OCI-LY3 (cell line): ENCODE measurements around the gene GNAO1.

ENCODE experiments used
- H2AFZ ChIP-seq: fragments of 200-600, 300-600 bp; shearing (Covaris generic); 2 replicates; pipeline ENCODE4 v1.6.0; 2014; ENCODE audit warnings: antibody characterized with exemption, low read depth, low read length
- H3K27ac ChIP-seq: fragments of 200-600, 300-600 bp; sonication (generic); 2 replicates; pipeline ENCODE4 v1.5.1; 2014; ENCODE audit warnings: mild to moderate bottlenecking, low read length, moderate library complexity, mixed read lengths
- H3K27me3 ChIP-seq: fragments of 200-600, 300-600 bp; sonication (generic); 2 replicates; pipeline ENCODE4 v1.6.1; 2014; ENCODE audit warnings: low read depth, low read length, mixed read lengths
- H3K36me3 ChIP-seq: fragments of 200-600, 300-600 bp; sonication (generic); replicated peaks from 2 replicates; pipeline ENCODE3; 2014; ENCODE audit warnings: low read depth, low read length, mixed read lengths
- H3K4me1 ChIP-seq: fragments of 300-600, 200-600 bp; sonication (generic); 2 replicates; pipeline ENCODE4 v1.6.1; 2014; ENCODE audit warnings: low read length, mixed read lengths
- H3K4me2 ChIP-seq: fragments of 200-600, 300-600 bp; sonication (generic); 2 replicates; pipeline ENCODE4 v1.6.1; 2014; ENCODE audit warnings: low read length, mixed read lengths
- H3K4me3 ChIP-seq: fragments of 300-600, 200-600 bp; sonication (generic); 2 replicates; pipeline ENCODE4 v1.5.1; 2014; ENCODE audit warnings: antibody characterized with exemption, mild to moderate bottlenecking, low read length, moderate library complexity
- H3K79me2 ChIP-seq: fragments of 300-600, 200-600 bp; shearing (Covaris generic); 2 replicates; pipeline ENCODE4 v1.6.1; 2014; ENCODE audit warnings: mild to moderate bottlenecking, low read length, mixed read lengths
- H3K9ac ChIP-seq: fragments of 300-600, 200-600 bp; shearing (Covaris generic); 2 replicates; pipeline ENCODE4 v1.6.0; 2014; ENCODE audit warnings: mild to moderate bottlenecking, low read length, moderate library complexity
- H3K9me3 ChIP-seq: fragments of 200-600, 300-600 bp; shearing (Covaris generic); 2 replicates; pipeline ENCODE4 v1.6.1; 2014; ENCODE audit warnings: low read length, mixed read lengths; ENCODE audit not compliant: insufficient read depth
- H4K20me1 ChIP-seq: fragments of 200-600, 300-600 bp; sonication (generic); 2 replicates; pipeline ENCODE4 v1.6.1; 2016; ENCODE audit warnings: low read length, mixed read lengths; ENCODE audit not compliant: insufficient read depth
- EZH2phosphoT487 ChIP-seq: fragments of 200-600 bp; shearing (Covaris generic); IDR thresholded peaks from 2 replicates; pipeline ENCODE4 v1.6.1; 2018; ENCODE audit warnings: antibody characterized with exemption, mixed run types, low read depth
- TF ChIP-seq, protein P1 (sequence below): fragments of 200-600, 300-600 bp; sonication (generic); IDR thresholded peaks from 2 replicates; pipeline ENCODE4 v1.5.1; 2014; ENCODE audit warnings: antibody characterized with exemption, low read length, low read depth

Gene GNAO1

GRCh38 chr16:56257666-56258342 is 66.5 kb downstream of the GNAO1 start:
- Histone ChIP-seq H3K36me3 (no peaks in the 10 kb centered on the region), H3K4me1 (no peaks in the 10 kb centered on the region), H3K9ac (no peak overlapping the region), H3K4me2 (no peak overlapping the region), H3K9me3 (no peaks in the 10 kb centered on the region), H4K20me1 (no peaks in the 10 kb centered on the region), H3K4me3 (no peak overlapping the region), H3K27ac (no peak overlapping the region), H2AFZ (no peak overlapping the region), H3K79me2 (no peaks in the 10 kb centered on the region), H3K27me3 (peaks cover 28% of the 10 kb centered on the region)
- no peak for TF ChIP-seq EZH2phosphoT487
- TF ChIP-seq, protein P1, sequence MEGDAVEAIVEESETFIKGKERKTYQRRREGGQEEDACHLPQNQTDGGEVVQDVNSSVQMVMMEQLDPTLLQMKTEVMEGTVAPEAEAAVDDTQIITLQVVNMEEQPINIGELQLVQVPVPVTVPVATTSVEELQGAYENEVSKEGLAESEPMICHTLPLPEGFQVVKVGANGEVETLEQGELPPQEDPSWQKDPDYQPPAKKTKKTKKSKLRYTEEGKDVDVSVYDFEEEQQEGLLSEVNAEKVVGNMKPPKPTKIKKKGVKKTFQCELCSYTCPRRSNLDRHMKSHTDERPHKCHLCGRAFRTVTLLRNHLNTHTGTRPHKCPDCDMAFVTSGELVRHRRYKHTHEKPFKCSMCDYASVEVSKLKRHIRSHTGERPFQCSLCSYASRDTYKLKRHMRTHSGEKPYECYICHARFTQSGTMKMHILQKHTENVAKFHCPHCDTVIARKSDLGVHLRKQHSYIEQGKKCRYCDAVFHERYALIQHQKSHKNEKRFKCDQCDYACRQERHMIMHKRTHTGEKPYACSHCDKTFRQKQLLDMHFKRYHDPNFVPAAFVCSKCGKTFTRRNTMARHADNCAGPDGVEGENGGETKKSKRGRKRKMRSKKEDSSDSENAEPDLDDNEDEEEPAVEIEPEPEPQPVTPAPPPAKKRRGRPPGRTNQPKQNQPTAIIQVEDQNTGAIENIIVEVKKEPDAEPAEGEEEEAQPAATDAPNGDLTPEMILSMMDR, result no peak

GRCh38 chr16:56258508-56259424 is 67.5 kb downstream of the GNAO1 start:
- H3K36me3 ChIP-seq, result no peaks in the 10 kb centered on the region
- no peaks in the 10 kb centered on the region for H4K20me1 ChIP-seq
- no peak overlapping the region for H2AFZ ChIP-seq
- no peaks in the 10 kb centered on the region for H3K9me3 ChIP-seq
- H3K4me1 ChIP-seq, result no peaks in the 10 kb centered on the region
- H3K27me3 ChIP-seq, result peaks cover 31% of the 10 kb centered on the region
- no peak overlapping the region for H3K4me2 ChIP-seq
- TF ChIP-seq, protein P1, result no peak
- no peak for TF ChIP-seq EZH2phosphoT487
- no peak overlapping the region for H3K27ac ChIP-seq
- H3K79me2 ChIP-seq, result no peaks in the 10 kb centered on the region
- no peak overlapping the region for H3K4me3 ChIP-seq
- H3K9ac ChIP-seq, result no peak overlapping the region

DNA sequence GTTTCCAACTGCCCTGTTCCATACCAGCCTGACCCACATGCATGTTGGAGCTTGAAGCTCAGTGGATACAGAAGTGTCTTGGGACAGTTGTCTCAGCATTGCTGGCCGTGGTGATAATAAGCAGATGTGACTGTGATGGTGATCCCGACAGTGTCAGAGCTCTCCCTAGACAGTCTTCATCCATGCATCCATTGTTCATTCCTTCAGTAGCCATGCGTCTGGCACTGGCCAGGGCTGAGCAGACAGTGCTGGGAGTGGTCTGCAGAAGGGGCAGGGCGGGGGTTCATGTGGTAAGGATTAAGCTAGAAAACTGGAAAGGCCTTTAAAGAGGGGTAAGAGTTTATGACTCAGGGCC is 68.1 kb downstream of the GNAO1 start:
- H2AFZ ChIP-seq, result no peak overlapping the region
- no peak overlapping the region for H3K27ac ChIP-seq
- H3K9ac ChIP-seq, result no peak overlapping the region
- no peaks in the 10 kb centered on the region for H3K4me1 ChIP-seq
- H4K20me1 ChIP-seq, result no peaks in the 10 kb centered on the region
- H3K4me2 ChIP-seq, result no peak overlapping the region
- peaks cover 31% of the 10 kb centered on the region for H3K27me3 ChIP-seq
- H3K9me3 ChIP-seq, result no peaks in the 10 kb centered on the region
- H3K4me3 ChIP-seq, result no peak overlapping the region
- TF ChIP-seq, protein P1, result no peak
- H3K79me2 ChIP-seq, result no peaks in the 10 kb centered on the region
- no peaks in the 10 kb centered on the region for H3K36me3 ChIP-seq

- Histone ChIP-seq H3K4me1 (no peaks in the 10 kb centered on the region), H3K9me3 (no peaks in the 10 kb centered on the region), H2AFZ (no peak overlapping the region), H3K27me3 (peaks cover 23% of the 10 kb centered on the region; the same call in 1 of the 2 replicates), H3K79me2 (no peaks in the 10 kb centered on the region), H3K36me3 (no peaks in the 10 kb centered on the region), H3K9ac (no peak overlapping the region), H3K4me3 (no peak overlapping the region), H3K27ac (no peak overlapping the region), H3K4me2 (no peak overlapping the region), H4K20me1 (no peaks in the 10 kb centered on the region)
- TF ChIP-seq, protein P1, result no peak
- no peak for TF ChIP-seq EZH2phosphoT487
Measured at GRCh38 chr16:56260378-56261160, 69.3 kb downstream of the GNAO1 start.
